Keratinocyte (primary cell): ENCODE data around the gene TMEM233. TPM values are rescaled to one million over a fixed set of nuclear protein-coding genes. Genes with fewer than 3 reads are reported as not detected.

Experiments used
- DNase-seq: peaks from one replicate; pipeline ENCODE4 v3.0.0-alpha.2; 2011; ENCODE audit warnings: low read depth, missing footprints, low spot score
- FAIRE-seq: peaks from 2 replicates; lab custom pipeline; 2011; peaks lifted over from hg19 to GRCh38; lab: Jason Lieb, UNC
- H2AFZ ChIP-seq: 2 replicates; pipeline ENCODE4 v1.6.0; 2012; ENCODE audit warnings: low read length, control low read depth, inconsistent platforms; ENCODE audit not compliant: control insufficient read depth
- H3K27ac ChIP-seq: 2 replicates; pipeline ENCODE4 v1.5.1; 2011; ENCODE audit warnings: low read length; ENCODE audit not compliant: control insufficient read depth, insufficient read depth
- H3K27me3 ChIP-seq: 3 replicates; pipeline ENCODE4 v1.6.0; 2011; ENCODE audit warnings: low read length; ENCODE audit not compliant: control insufficient read depth, insufficient read depth; ENCODE audit errors: extremely low read depth
- H3K36me3 ChIP-seq, 2 experiments: 2 replicates in 1 of 2; 3 replicates in 1 of 2; pipeline ENCODE4 v1.5.1; 2011; ENCODE audit warnings: low read length in 2 of 2, mild to moderate bottlenecking in 1 of 2; ENCODE audit not compliant: control insufficient read depth in 2 of 2, insufficient read depth in 2 of 2; ENCODE audit errors: extremely low read depth in 1 of 2
- H3K4me1 ChIP-seq: 3 replicates; pipeline ENCODE4 v1.5.1; 2011; ENCODE audit warnings: low read length; ENCODE audit not compliant: control insufficient read depth, insufficient read depth; ENCODE audit errors: extremely low read depth
- H3K4me2 ChIP-seq: 3 replicates; pipeline ENCODE4 v1.6.0; 2011; ENCODE audit warnings: low read depth, low read length; ENCODE audit not compliant: control insufficient read depth, insufficient read depth; ENCODE audit errors: extremely low read depth
- H3K4me3 ChIP-seq, 3 experiments: fragments of 200-600 bp in 1 of 3; sonication (generic) in 1 of 3; 2 replicates in 2 of 3; 3 replicates in 1 of 3; pipeline ENCODE4 v1.5.1; 2011 to 2016; ENCODE audit warnings: low read length in 3 of 3, mild to moderate bottlenecking in 3 of 3, control low read depth in 2 of 3, inconsistent platforms in 1 of 3, low read depth in 1 of 3, mixed read lengths in 1 of 3, mixed run types in 1 of 3, moderate library complexity in 1 of 3; ENCODE audit not compliant: control insufficient read depth in 2 of 3, insufficient read depth in 2 of 3; ENCODE audit errors: extremely low read depth in 1 of 3
- H3K79me2 ChIP-seq: 2 replicates; pipeline ENCODE4 v1.6.0; 2012; ENCODE audit warnings: low read length; ENCODE audit not compliant: control insufficient read depth, insufficient read depth
- H3K9ac ChIP-seq: 3 replicates; pipeline ENCODE4 v1.6.0; 2011; ENCODE audit warnings: low read length; ENCODE audit not compliant: control insufficient read depth, insufficient read depth; ENCODE audit errors: extremely low read depth
- H3K9me1 ChIP-seq: 3 replicates; pipeline ENCODE4 v1.6.0; 2011; ENCODE audit warnings: low read length; ENCODE audit not compliant: control insufficient read depth, insufficient read depth; ENCODE audit errors: extremely low read depth
- H3K9me3 ChIP-seq: 2 replicates; pipeline ENCODE4 v1.5.1; 2012; ENCODE audit warnings: low read depth, low read length; ENCODE audit not compliant: control insufficient read depth
- H4K20me1 ChIP-seq: 3 replicates; pipeline ENCODE4 v1.6.0; 2011; ENCODE audit warnings: low read length; ENCODE audit not compliant: control insufficient read depth, insufficient read depth; ENCODE audit errors: extremely low read depth
- EZH2 ChIP-seq: IDR thresholded peaks from one replicate; pipeline ENCODE4 v1.6.1; 2012; ENCODE audit warnings: inconsistent platforms, mild to moderate bottlenecking, low read length, moderate library complexity
- dilution Hi-C: fragments of 300-500 bp; cut with MboI; formaldehyde crosslinking; loops from one replicate; pipeline ENCODE4 v1.7.0; 2020; ENCODE audit warnings: low sequenced_read_pairs; ENCODE audit not compliant: extremely low pct_ligation_motif_present
- polyA plus RNA-seq, 5 experiments: library from polyadenylated mRNA; depleted of rRNA in 3 of 5; stranded (reverse) in 3 of 5; stranded (forward) in 1 of 5; unstranded in 1 of 5; fragments of >200 nt; gene quantifications; 1 replicate in 1 of 5; 2 replicates in 3 of 5; 3 replicates in 1 of 5; pipeline versions ENCODE4 v1.2.1 to v1.2.3, GENCODE V29; 2011 to 2012; ENCODE audit warnings: missing spikeins in 2 of 5, low read depth in 1 of 5, low replicate concordance in 1 of 5
- TF ChIP-seq, protein P1 (sequence below), 3 experiments: IDR thresholded peaks in 1 of 3; conservative IDR thresholded peaks in 1 of 3; optimal IDR thresholded peaks in 1 of 3; 2 replicates in 2 of 3; 3 replicates in 1 of 3; pipeline versions ENCODE3 to v1.5.1; 2011; ENCODE audit warnings: low read length in 3 of 3, mild to moderate bottlenecking in 3 of 3, moderate library complexity in 2 of 3, control low read depth in 1 of 3, inconsistent platforms in 1 of 3; ENCODE audit not compliant: insufficient read depth in 2 of 3; ENCODE audit errors: extremely low read depth in 1 of 3

TMEM233 gene
- polyA plus RNA-seq, 1 donor (not counting 4 experiments of a cell fraction or from before 2014, with no cell fraction given) = not detected

DNA sequence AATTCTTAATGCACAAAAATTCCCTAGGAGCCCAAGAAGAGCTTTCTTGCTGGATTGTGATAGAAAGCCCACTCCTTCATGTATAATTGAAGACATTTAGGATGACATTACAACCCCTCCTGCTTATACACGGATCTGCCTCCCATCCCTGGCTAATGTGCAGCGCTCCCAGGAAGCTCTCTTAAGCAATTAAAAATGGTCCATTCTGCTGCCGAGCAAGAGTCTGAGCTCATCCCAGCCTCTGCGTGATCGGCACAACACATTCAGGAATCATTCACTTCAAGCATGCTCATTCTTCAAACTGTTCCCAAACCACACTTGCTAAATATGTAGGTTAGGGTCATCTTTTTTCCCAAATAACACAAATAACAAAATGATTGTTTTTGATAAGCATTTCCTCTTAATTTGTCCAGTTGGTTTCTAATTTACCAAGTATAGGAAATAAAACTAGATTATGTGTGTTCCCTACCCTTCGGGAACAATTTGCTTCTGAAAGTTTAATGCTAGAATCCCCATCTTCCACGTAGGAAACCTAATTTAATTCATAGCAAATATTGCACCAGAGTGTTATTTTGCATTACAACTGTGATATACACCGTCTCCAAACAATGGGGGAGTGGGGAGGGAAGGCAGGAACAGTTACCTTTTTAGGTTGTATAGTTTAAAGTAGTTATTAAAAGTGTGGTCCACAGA is 17.3 kb upstream of the TMEM233 start:
- H3K27me3 ChIP-seq = no peaks in the 10 kb centered on the region
- dilution Hi-C loops = no loop called here
- FAIRE-seq = no peak
- no peaks in the 10 kb centered on the region for H3K36me3 ChIP-seq
- H3K9ac ChIP-seq = no peak overlapping the region
- H3K4me3 ChIP-seq = no peak overlapping the region
- H3K27ac ChIP-seq = no peak overlapping the region
- H3K79me2 ChIP-seq = no peaks in the 10 kb centered on the region
- H3K9me1 ChIP-seq = no peaks in the 10 kb centered on the region
- no peak overlapping the region for H2AFZ ChIP-seq
- TF ChIP-seq EZH2 = no peak
- TF ChIP-seq, protein P1, sequence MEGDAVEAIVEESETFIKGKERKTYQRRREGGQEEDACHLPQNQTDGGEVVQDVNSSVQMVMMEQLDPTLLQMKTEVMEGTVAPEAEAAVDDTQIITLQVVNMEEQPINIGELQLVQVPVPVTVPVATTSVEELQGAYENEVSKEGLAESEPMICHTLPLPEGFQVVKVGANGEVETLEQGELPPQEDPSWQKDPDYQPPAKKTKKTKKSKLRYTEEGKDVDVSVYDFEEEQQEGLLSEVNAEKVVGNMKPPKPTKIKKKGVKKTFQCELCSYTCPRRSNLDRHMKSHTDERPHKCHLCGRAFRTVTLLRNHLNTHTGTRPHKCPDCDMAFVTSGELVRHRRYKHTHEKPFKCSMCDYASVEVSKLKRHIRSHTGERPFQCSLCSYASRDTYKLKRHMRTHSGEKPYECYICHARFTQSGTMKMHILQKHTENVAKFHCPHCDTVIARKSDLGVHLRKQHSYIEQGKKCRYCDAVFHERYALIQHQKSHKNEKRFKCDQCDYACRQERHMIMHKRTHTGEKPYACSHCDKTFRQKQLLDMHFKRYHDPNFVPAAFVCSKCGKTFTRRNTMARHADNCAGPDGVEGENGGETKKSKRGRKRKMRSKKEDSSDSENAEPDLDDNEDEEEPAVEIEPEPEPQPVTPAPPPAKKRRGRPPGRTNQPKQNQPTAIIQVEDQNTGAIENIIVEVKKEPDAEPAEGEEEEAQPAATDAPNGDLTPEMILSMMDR (optimal IDR thresholded peaks at IDR 0.05 in 1 of 3, IDR thresholded peaks at IDR 0.05 in 1 of 3, conservative IDR thresholded peaks at IDR 0.05 in 1 of 3; ENCODE audit: extremely low read depth in 1 of 3, insufficient read depth in 2 of 3, low read length in 3 of 3) = no peak
- no peaks in the 10 kb centered on the region for H3K9me3 ChIP-seq
- H3K4me1 ChIP-seq = no peaks in the 10 kb centered on the region
- DNase-seq = no peak
- H3K4me2 ChIP-seq = no peak overlapping the region
- H4K20me1 ChIP-seq = no peaks in the 10 kb centered on the region

GRCh38 chr12:119576915-119577314 is 16.7 kb upstream of the TMEM233 start:
- Histone ChIP-seq H2AFZ (no peak overlapping the region), H3K9me3 (no peaks in the 10 kb centered on the region), H3K4me2 (no peak overlapping the region), H3K27me3 (no peaks in the 10 kb centered on the region), H3K27ac (no peak overlapping the region), H4K20me1 (no peaks in the 10 kb centered on the region), H3K9ac (no peak overlapping the region), H3K36me3 (no peaks in the 10 kb centered on the region), H3K4me1 (no peaks in the 10 kb centered on the region), H3K79me2 (no peaks in the 10 kb centered on the region), H3K4me3 (no peak overlapping the region), H3K9me1 (no peaks in the 10 kb centered on the region)
- TF ChIP-seq EZH2 = no peak
- TF ChIP-seq, protein P1 (optimal IDR thresholded peaks at IDR 0.05 in 1 of 3, IDR thresholded peaks at IDR 0.05 in 1 of 3, conservative IDR thresholded peaks at IDR 0.05 in 1 of 3; ENCODE audit: extremely low read depth in 1 of 3, insufficient read depth in 2 of 3, low read length in 3 of 3) = no peak
- FAIRE-seq (no peak), DNase-seq (no peak)
- dilution Hi-C loops = no loop called here
